Measurements from ENCODE around the gene TRMT61A. TPM values are rescaled to one million over a fixed set of nuclear protein-coding genes. Genes with fewer than 3 reads are reported as not detected.

The TRMT61A gene
- total and polyA plus RNA-seq, 2 of the 13 experiments (the other 11 are each of a cell fraction or from before 2014, with no cell fraction given) = 6.5 to 13.6 TPM

DNA sequence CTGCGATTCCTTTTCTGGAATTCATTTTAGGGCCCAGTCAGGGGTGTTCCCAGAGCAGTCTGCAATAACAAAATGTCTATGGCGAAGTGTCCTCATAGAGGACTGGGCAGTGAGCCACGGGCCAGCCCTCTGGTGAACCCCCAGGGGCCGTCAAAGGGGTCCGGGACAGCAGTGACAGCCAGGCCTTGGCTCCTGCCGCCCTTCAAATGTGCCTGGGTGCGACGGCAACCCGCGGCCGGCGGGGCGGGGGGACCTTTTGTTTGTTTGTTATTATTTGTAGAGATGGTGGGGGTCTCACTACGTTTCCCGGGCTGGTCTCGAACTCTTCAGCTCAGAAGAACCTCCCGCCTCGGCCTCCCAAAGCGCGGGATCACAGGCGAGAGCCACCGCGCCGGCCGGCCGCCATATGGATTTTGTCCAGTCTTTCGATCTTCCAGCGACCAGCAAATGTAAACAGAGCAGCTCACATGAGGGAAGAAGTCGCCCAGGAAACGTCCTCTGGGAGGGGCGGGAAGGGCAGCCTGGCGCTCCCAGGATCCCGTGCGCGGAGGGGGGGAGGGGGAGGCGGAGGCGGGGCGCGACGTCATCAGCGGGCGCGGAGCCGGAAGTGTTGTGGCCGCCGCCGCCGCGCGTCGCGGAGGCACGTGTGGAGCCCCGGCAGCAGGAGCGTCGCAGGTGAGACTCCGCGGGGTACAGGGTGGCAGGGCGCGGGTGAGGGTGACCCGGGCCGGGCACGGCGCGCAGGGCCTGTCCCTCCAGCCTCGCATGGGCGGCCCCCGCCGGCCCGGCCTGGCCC, at the start of gene TRMT61A (continued):
- no peak for TF ChIP-seq ZBTB21 (CRISPR knock-in tag; IDR thresholded peaks at IDR 0.05)
- TF ChIP-seq, protein P1, sequence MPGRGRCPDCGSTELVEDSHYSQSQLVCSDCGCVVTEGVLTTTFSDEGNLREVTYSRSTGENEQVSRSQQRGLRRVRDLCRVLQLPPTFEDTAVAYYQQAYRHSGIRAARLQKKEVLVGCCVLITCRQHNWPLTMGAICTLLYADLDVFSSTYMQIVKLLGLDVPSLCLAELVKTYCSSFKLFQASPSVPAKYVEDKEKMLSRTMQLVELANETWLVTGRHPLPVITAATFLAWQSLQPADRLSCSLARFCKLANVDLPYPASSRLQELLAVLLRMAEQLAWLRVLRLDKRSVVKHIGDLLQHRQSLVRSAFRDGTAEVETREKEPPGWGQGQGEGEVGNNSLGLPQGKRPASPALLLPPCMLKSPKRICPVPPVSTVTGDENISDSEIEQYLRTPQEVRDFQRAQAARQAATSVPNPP (CRISPR knock-in tag; IDR thresholded peaks at IDR 0.05) = no peak
- peak; percentile 33; the same call in 1 of the 2 replicates for TF ChIP-seq MIER3 (CRISPR knock-in tag; IDR thresholded peaks at IDR 0.05; ENCODE audit: borderline replicate concordance)
- TF ChIP-seq, protein P2, sequence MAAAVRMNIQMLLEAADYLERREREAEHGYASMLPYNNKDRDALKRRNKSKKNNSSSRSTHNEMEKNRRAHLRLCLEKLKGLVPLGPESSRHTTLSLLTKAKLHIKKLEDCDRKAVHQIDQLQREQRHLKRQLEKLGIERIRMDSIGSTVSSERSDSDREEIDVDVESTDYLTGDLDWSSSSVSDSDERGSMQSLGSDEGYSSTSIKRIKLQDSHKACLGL (CRISPR knock-in tag; IDR thresholded peaks at IDR 0.05) = peak; percentile 52; the same call in 1 of the 2 replicates
- no peak for TF ChIP-seq ZNF24 (IDR thresholded peaks at IDR 0.05)
- TF ChIP-seq FOXP1 (IDR thresholded peaks at IDR 0.05) = no peak
- no peak; the same call in 1 of the 2 replicates for TF ChIP-seq FOXP1 (CRISPR knock-in tag; IDR thresholded peaks at IDR 0.05)
- TF ChIP-seq NFIC (IDR thresholded peaks at IDR 0.05; ENCODE audit: low read length) = no peak
- TF ChIP-seq ISL2 (CRISPR knock-in tag; IDR thresholded peaks at IDR 0.05) = no peak
- TF ChIP-seq TSC22D2 (CRISPR knock-in tag; IDR thresholded peaks at IDR 0.05; ENCODE audit: borderline replicate concordance) = peak; percentile 57; the same call in 1 of the 2 replicates
- TF ChIP-seq ZNF562 (CRISPR knock-in tag; IDR thresholded peaks at IDR 0.05; ENCODE audit: borderline replicate concordance) = no peak
- peak; percentile 62; the same call in 1 of the 2 replicates for TF ChIP-seq MEF2D (CRISPR knock-in tag; IDR thresholded peaks at IDR 0.05)
- no peak for TF ChIP-seq CCDC6 (CRISPR knock-in tag; IDR thresholded peaks at IDR 0.05)
- TF ChIP-seq, protein P3, sequence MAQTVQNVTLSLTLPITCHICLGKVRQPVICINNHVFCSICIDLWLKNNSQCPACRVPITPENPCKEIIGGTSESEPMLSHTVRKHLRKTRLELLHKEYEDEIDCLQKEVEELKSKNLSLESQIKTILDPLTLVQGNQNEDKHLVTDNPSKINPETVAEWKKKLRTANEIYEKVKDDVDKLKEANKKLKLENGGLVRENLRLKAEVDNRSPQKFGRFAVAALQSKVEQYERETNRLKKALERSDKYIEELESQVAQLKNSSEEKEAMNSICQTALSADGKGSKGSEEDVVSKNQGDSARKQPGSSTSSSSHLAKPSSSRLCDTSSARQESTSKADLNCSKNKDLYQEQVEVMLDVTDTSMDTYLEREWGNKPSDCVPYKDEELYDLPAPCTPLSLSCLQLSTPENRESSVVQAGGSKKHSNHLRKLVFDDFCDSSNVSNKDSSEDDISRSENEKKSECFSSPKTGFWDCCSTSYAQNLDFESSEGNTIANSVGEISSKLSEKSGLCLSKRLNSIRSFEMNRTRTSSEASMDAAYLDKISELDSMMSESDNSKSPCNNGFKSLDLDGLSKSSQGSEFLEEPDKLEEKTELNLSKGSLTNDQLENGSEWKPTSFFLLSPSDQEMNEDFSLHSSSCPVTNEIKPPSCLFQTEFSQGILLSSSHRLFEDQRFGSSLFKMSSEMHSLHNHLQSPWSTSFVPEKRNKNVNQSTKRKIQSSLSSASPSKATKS (CRISPR knock-in tag; IDR thresholded peaks at IDR 0.05) = no peak
- no peak for TF ChIP-seq MEIS1 (CRISPR knock-in tag; IDR thresholded peaks at IDR 0.05; ENCODE audit: borderline replicate concordance)
- TF ChIP-seq MIXL1 (CRISPR knock-in tag; IDR thresholded peaks at IDR 0.05) = peak; percentile 20; the same call in 1 of the 2 replicates
- no peak for TF ChIP-seq ZNF205 (CRISPR knock-in tag; IDR thresholded peaks at IDR 0.05)
- TF ChIP-seq, protein P4, sequence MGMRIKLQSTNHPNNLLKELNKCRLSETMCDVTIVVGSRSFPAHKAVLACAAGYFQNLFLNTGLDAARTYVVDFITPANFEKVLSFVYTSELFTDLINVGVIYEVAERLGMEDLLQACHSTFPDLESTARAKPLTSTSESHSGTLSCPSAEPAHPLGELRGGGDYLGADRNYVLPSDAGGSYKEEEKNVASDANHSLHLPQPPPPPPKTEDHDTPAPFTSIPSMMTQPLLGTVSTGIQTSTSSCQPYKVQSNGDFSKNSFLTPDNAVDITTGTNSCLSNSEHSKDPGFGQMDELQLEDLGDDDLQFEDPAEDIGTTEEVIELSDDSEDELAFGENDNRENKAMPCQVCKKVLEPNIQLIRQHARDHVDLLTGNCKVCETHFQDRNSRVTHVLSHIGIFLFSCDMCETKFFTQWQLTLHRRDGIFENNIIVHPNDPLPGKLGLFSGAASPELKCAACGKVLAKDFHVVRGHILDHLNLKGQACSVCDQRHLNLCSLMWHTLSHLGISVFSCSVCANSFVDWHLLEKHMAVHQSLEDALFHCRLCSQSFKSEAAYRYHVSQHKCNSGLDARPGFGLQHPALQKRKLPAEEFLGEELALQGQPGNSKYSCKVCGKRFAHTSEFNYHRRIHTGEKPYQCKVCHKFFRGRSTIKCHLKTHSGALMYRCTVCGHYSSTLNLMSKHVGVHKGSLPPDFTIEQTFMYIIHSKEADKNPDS (CRISPR knock-in tag; IDR thresholded peaks at IDR 0.05) = no peak
- TF ChIP-seq ARID2 (CRISPR knock-in tag; IDR thresholded peaks at IDR 0.05; ENCODE audit: borderline replicate concordance) = no peak
- TF ChIP-seq ZNF552 (CRISPR knock-in tag; IDR thresholded peaks at IDR 0.05; ENCODE audit: borderline replicate concordance) = no peak
- TF ChIP-seq, protein P5, sequence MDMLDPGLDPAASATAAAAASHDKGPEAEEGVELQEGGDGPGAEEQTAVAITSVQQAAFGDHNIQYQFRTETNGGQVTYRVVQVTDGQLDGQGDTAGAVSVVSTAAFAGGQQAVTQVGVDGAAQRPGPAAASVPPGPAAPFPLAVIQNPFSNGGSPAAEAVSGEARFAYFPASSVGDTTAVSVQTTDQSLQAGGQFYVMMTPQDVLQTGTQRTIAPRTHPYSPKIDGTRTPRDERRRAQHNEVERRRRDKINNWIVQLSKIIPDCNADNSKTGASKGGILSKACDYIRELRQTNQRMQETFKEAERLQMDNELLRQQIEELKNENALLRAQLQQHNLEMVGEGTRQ (IDR thresholded peaks at IDR 0.05; ENCODE audit: low read depth, low read length) = no peak
- TF ChIP-seq, protein P5 (CRISPR knock-in tag; IDR thresholded peaks at IDR 0.05; ENCODE audit: borderline replicate concordance) = no peak
- TF ChIP-seq HOXA9 (CRISPR knock-in tag; IDR thresholded peaks at IDR 0.05; ENCODE audit: borderline replicate concordance) = no peak
